GM13977 (cell line): ENCODE measurements around the gene MFSD2A.
"Not testable (repeated sequence)": the region's sequence is repeated elsewhere in the genome, so short reads cannot be mapped to it uniquely, and the experiment has no call there.

Experiments
- DNase-seq: peaks from one replicate; pipeline ENCODE4 v3.0.0; 2012; ENCODE audit warnings: low spot score
- CTCF ChIP-seq: IDR thresholded peaks from 2 replicates; pipeline ENCODE4 v1.5.1; 2012; ENCODE audit warnings: mild to moderate bottlenecking, control low read depth; ENCODE audit not compliant: insufficient read depth; ENCODE audit errors: extremely low read depth, missing control alignments
- in situ Hi-C: fragments of 300-500 bp; cut with MboI; formaldehyde crosslinking; loops from one replicate; pipeline ENCODE4 v1.12.0; 2022; ENCODE audit warnings: low sequenced_read_pairs, low pct_unique_long_range_greater_than_20kb, mixed read lengths, inconsistent platforms; ENCODE audit not compliant: unreplicated experiment

Gene MFSD2A

DNA sequence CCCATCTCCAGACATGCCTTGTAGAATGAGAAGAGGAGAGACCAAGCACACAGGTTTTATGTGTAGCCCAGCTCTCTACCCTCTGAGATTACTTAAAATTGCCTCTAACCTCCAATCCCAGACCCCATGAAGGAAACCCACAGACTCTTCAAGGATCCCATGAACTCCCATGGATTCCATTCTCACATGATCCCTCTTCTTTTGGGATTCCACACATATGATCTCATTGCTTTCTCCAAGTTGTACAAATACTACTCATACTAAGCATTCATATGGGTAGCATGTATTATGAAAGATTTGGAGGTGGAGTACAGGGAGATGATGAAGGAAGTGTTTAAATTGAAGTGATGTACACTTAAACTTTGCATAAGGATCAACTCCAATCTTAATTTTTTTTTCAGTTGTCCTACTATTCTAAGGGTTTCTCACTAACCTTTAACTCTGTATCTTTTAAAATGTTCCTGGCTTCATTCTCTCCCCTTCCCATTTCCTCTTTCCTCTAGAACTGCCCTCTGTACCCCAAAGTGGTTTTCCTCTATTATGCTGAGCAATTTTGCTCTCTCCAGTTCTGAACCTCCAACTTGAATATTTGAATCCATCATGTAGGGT is 41.6 kb downstream of the MFSD2A start:
- in situ Hi-C loops = no loop called here
- DNase-seq = no peak
- TF ChIP-seq CTCF = no peak

DNA sequence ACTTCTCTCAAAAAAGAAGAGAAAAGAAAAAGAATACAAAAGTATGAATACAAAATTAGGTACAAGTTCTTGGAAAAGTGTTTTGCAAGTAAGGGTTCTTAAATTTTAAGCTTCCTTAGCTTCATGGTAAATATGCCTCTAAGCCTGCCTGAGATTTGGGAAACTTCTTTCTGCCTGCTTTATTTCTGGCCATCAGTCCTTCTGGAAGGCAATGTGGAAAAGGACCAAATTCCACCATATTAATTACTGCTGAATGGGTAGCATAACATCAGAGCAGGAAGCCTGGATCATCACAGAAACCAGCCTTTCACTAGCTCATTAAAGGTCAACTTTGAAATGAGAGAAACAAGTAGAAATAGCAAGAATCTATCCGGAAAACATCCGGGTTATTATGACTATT is 46.5 kb downstream of the MFSD2A start:
- no peak for TF ChIP-seq CTCF
- no peak for DNase-seq
- in situ Hi-C loops = no loop called here

DNA sequence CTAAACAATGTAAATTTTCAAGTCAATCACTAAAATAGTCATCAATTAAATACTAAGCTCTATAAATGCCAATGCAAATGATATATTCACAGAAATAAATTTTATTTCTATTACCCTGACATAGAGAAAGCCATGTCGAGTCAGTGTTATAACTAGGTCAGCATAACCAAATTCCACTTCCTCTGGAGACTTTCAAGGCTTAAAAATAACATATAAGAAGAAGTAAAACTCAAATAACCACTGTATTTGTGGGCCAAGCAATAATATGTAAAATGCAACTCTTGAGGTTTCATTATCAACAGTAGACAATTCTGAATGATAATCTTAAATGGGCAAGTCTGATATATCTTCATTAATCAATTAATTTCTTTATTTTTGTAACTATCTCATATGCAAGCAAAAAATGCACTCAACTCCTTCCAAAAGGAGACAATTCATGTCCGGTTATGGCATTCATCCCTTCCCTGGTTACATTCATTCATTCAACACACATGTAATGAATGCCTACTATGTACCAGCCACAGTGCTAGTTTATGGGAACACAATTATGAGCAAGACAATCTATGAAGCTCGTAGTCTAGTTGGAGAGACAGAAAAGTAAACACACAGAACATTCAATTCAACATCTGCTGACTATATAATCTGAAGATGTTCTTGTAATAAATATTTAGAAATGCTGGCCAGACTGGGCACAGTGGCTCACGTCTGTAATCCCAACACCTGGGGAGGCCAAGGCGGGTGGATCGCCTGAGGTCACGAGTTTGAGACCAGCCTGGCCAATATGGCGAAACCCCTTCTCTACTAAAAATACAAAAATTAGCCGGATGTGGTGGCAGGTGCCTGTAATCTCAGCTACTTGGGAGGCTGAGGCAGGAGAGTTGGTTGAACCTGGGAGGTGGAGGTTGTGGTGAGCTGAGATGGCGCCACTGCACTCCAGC is 48.5 kb downstream of the MFSD2A start:
- in situ Hi-C loops = no loop called here
- no peak for TF ChIP-seq CTCF

GRCh38 chr1:40004857-40005256 is 49.9 kb downstream of the MFSD2A start:
- no peak for DNase-seq
- in situ Hi-C loops = no loop called here
- TF ChIP-seq CTCF = no peak

More for the DNA sequence above, 48.5 kb downstream of the MFSD2A start:
- peak; percentile 67 for DNase-seq

DNA sequence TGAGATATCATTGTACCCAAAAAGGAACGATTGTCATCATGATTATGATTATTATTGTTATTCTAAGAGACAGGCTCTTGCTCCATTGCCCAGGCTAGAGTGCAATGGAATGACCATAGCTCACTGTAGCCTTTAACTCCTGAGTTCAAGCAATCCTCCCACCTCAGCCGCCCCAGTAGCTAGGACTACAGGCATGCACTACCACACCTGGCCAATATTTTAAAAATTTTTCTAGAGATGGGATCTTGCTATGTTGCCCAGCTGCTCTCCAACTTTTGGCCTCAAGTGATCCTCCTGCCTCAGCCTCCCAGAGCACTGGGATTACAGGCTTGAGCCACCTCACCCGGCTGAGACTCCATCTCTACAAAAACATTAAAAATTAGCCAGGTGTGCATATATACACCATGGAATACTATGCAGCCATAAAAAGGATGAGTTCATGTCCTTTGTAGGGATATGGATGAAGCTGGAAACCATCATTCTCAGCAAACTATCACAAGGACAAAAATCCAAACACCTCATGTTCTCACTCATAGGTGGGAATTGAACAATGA is 52.6 kb downstream of the MFSD2A start:
- in situ Hi-C loops, DNase-seq: not testable (repeated sequence)

DNA sequence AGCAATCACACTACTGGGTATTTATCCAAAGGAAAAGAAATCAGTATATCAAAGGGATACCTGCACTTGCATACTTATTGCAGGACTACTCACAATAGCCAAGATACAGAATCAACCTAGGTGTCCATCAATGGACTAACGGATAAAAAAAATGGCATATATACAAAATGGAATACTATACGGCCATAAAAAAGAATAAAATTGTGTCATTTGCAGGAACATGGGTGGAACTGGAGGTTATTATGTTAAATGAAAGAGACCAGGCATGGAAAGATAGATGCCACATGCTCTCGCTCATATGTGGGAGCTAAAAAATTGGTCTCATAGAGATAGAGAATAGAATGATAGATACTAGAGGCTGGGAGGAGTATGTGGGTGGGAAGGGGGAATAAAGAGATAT is 56.3 kb downstream of the MFSD2A start:
- in situ Hi-C loops = no loop called here
- DNase-seq = no peak
- no peak for TF ChIP-seq CTCF

DNA sequence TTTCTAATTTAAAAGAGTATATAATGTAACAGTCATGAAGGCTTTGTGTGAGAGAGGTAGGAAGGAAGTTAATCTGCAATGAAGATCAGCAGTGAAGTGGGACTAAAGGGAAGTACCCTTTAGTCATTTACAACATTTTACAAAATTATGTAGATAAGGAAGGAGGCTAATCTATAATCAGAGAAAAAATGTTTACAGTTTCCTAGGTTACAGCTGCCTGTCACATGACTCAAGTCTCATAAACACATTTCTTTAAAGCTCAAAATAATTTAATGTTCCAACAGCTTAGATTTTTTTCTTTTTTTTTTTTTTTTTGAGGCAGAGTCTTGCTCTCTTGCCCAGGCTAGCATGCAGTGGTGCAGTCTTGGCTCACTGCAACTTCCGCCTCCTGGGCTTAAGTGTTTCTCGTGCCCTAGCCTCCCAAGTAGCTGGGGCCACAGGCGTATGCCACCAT is 59.3 kb downstream of the MFSD2A start:
- in situ Hi-C loops = no loop called here
- no peak for DNase-seq
- no peak for TF ChIP-seq CTCF
